Measurements from ENCODE around the gene ANKRD16.

GRCh38 chr10:5829267-5829666 lies 60.4 kb downstream of the ANKRD16 start:
- TF ChIP-seq CTCF (IDR thresholded peaks at IDR 0.05) (no peak), EP300 (IDR thresholded peaks at IDR 0.05) (no peak), POLR2A (IDR thresholded peaks at IDR 0.05) (no peak), POLR2AphosphoS5 (IDR thresholded peaks at IDR 0.05) (no peak)
